Stimulated activated CD4-positive, alpha-beta T cell treated with anti-CD3 and anti-CD28 coated beads, Interleukin-4, amount 100 ng/mL, for 24 hours (primary cell): ENCODE measurements around the gene FBXO41.

ENCODE experiments used
- DNase-seq: peaks from one replicate; pipeline ENCODE4 v3.0.0-alpha.2; 2020

The FBXO41 gene

GRCh38 chr2:73208258-73208657 is 76.0 kb downstream of the FBXO41 start:
- DNase-seq = no peak

- DNase-seq = no peak
Observed at GRCh38 chr2:73205611-73206010, 78.7 kb downstream of the FBXO41 start.
